IMR-90 (cell line): ENCODE measurements around the gene ZNF764. TPM values are rescaled to one million over a fixed set of nuclear protein-coding genes. Genes with fewer than 3 reads are reported as not detected.

Source experiments
- ATAC-seq: fragments of 200-7000 bp; cut with Tn5 transposase; 2 replicates; pipeline ENCODE4 v1.9.1; 2020; ENCODE audit warnings: low read depth, mild to moderate bottlenecking, moderate library complexity
- BruUV-seq: library from RNA; stranded (reverse); fragments of 400-500 nt; replicated peaks from 2 replicates; lab custom pipeline; 2021; lab: Mats Ljungman, UMichigan
- CTCF ChIA-PET: fragments of 300-600 bp; formaldehyde crosslinking; extraction: SDS; loops from one replicate; lab custom pipeline; 2021; ENCODE audit warnings: antibody characterized with exemption; lab: Yijun Ruan, JAX
- POLR2A ChIA-PET: fragments of 300-600 bp; sonication (Branson Sonifier 250); formaldehyde crosslinking; loops from one replicate; lab custom pipeline; 2022; ENCODE audit warnings: antibody characterized with exemption; ENCODE audit not compliant: unreplicated experiment; lab: Charles Lee
- DNase-seq: peaks from one replicate; pipeline ENCODE4 v3.0.0; 2013
- H2AFZ ChIP-seq: replicated peaks from 2 replicates; pipeline ENCODE3; 2013; ENCODE audit warnings: low read length, mild to moderate bottlenecking; ENCODE audit not compliant: poor library complexity
- H2AK5ac ChIP-seq: 2 replicates; pipeline ENCODE4 v1.6.1; 2013; ENCODE audit warnings: low read depth, low read length, inconsistent platforms
- H2AK9ac ChIP-seq: replicated peaks from 2 replicates; pipeline ENCODE3; 2013; ENCODE audit warnings: mild to moderate bottlenecking, low read depth, low read length, moderate library complexity; ENCODE audit not compliant: poor library complexity
- H2BK120ac ChIP-seq: 2 replicates; pipeline ENCODE4 v1.6.1; 2013; ENCODE audit warnings: low read depth, low read length, inconsistent platforms
- H2BK15ac ChIP-seq: 3 replicates; pipeline ENCODE4 v1.6.1; 2013; ENCODE audit warnings: low read depth, low read length, inconsistent platforms
- H2BK20ac ChIP-seq: 2 replicates; pipeline ENCODE4 v1.6.1; 2013; ENCODE audit warnings: low read depth, mild to moderate bottlenecking, inconsistent platforms, low read length, moderate library complexity
- H2BK5ac ChIP-seq: 2 replicates; pipeline ENCODE4 v1.6.1; 2013; ENCODE audit warnings: mild to moderate bottlenecking, low read depth, low read length, inconsistent platforms; ENCODE audit not compliant: poor library complexity, severe bottlenecking
- H3K14ac ChIP-seq: replicated peaks from 2 replicates; pipeline ENCODE4 v1.6.1; 2013; ENCODE audit warnings: low read depth, low read length, inconsistent platforms
- H3K18ac ChIP-seq: 2 replicates; pipeline ENCODE4 v1.6.1; 2013; ENCODE audit warnings: low read depth, low read length, control low read depth
- H3K23ac ChIP-seq: 2 replicates; pipeline ENCODE4 v1.6.1; 2013; ENCODE audit warnings: low read depth, low read length, inconsistent platforms
- H3K27ac ChIP-seq: 2 replicates; pipeline ENCODE4 v1.5.1; 2013; ENCODE audit warnings: mild to moderate bottlenecking, control low read depth, low read length; ENCODE audit not compliant: insufficient read depth
- H3K27me3 ChIP-seq: 2 replicates; pipeline ENCODE4 v1.6.1; 2013; ENCODE audit warnings: low read length; ENCODE audit not compliant: control insufficient read depth, insufficient read depth
- H3K36me3 ChIP-seq: 2 replicates; pipeline ENCODE4 v1.6.1; 2013; ENCODE audit warnings: low read length, mixed read lengths; ENCODE audit not compliant: control insufficient read depth, insufficient read depth
- H3K4ac ChIP-seq: 2 replicates; pipeline ENCODE4 v1.6.1; 2013; ENCODE audit warnings: low read depth, low read length, inconsistent platforms
- H3K4me1 ChIP-seq: 2 replicates; pipeline ENCODE4 v1.6.1; 2013; ENCODE audit warnings: low read length, mixed read lengths; ENCODE audit not compliant: control insufficient read depth, insufficient read depth
- H3K4me2 ChIP-seq: 2 replicates; pipeline ENCODE4 v1.6.1; 2013; ENCODE audit warnings: low read depth, mild to moderate bottlenecking, control low read depth, low read length, moderate library complexity
- H3K4me3 ChIP-seq: 2 replicates; pipeline ENCODE4 v1.5.1; 2013; ENCODE audit warnings: low read depth, mild to moderate bottlenecking, control low read depth, low read length, moderate library complexity; ENCODE audit not compliant: insufficient read depth
- H3K56ac ChIP-seq: 2 replicates; pipeline ENCODE4 v1.6.1; 2013; ENCODE audit warnings: low read length, inconsistent platforms; ENCODE audit not compliant: insufficient read depth; ENCODE audit errors: extremely low read depth
- H3K79me1 ChIP-seq, 2 experiments: 2 replicates each; pipeline ENCODE4 v1.6.1; 2013; ENCODE audit warnings: low read length in 2 of 2, inconsistent platforms in 1 of 2, low read depth in 1 of 2
- H3K9ac ChIP-seq: 2 replicates; pipeline ENCODE4 v1.6.1; 2013; ENCODE audit warnings: low read depth, low read length, control low read depth
- H3K9me1 ChIP-seq: 2 replicates; pipeline ENCODE4 v1.6.1; 2013; ENCODE audit warnings: low read length, inconsistent platforms; ENCODE audit not compliant: insufficient read depth
- H3K9me3 ChIP-seq: 2 replicates; pipeline ENCODE4 v1.6.1; 2013; ENCODE audit warnings: low read length; ENCODE audit not compliant: control insufficient read depth, insufficient read depth
- H4K20me1 ChIP-seq: 2 replicates; pipeline ENCODE4 v1.6.1; 2013; ENCODE audit warnings: low read length, inconsistent platforms; ENCODE audit not compliant: insufficient read depth
- H4K5ac ChIP-seq: 2 replicates; pipeline ENCODE4 v1.6.1; 2013; ENCODE audit warnings: mild to moderate bottlenecking, low read depth, low read length, control low read depth
- H4K8ac ChIP-seq, 2 experiments: 2 replicates each; pipeline ENCODE4 v1.6.1; 2013; ENCODE audit warnings: low read depth in 2 of 2, low read length in 2 of 2, control low read depth in 1 of 2, inconsistent platforms in 1 of 2
- H4K91ac ChIP-seq: 2 replicates; pipeline ENCODE4 v1.6.1; 2013; ENCODE audit warnings: low read depth, low read length, inconsistent platforms; ENCODE audit not compliant: insufficient read depth
- BHLHE40 ChIP-seq: fragments of 150-350 bp; IDR thresholded peaks from 2 replicates; pipeline ENCODE4 v1.6.1; 2016; ENCODE audit warnings: mild to moderate bottlenecking, low read depth, low read length
- CEBPB ChIP-seq: IDR thresholded peaks from 2 replicates; pipeline ENCODE4 v1.6.1; 2012; ENCODE audit warnings: low read depth, low read length, improper control_type of control experiment
- CHD1 ChIP-seq: IDR thresholded peaks from 2 replicates; pipeline ENCODE4 v1.6.1; 2012; ENCODE audit warnings: low read depth, low read length, improper control_type of control experiment
- CTCF ChIP-seq: conservative IDR thresholded peaks from 2 replicates; pipeline ENCODE4 v1.5.1; 2012; ENCODE audit warnings: mild to moderate bottlenecking, low read depth, low read length, improper control_type of control experiment
- FOS ChIP-seq: fragments of 150-350 bp; IDR thresholded peaks from 2 replicates; pipeline ENCODE4 v1.6.1; 2016; ENCODE audit warnings: low read depth, low read length
- MAFK ChIP-seq: IDR thresholded peaks from 2 replicates; pipeline ENCODE4 v1.6.1; 2012; ENCODE audit warnings: low read depth, low read length, improper control_type of control experiment
- MXI1 ChIP-seq: IDR thresholded peaks from 2 replicates; pipeline ENCODE4 v1.6.1; 2012; ENCODE audit warnings: low read depth, mild to moderate bottlenecking, low read length, moderate library complexity, borderline replicate concordance
- NFE2L2 ChIP-seq: fragments of 150-350 bp; IDR thresholded peaks from 2 replicates; pipeline ENCODE4 v1.6.1; 2016; ENCODE audit warnings: low read depth, mild to moderate bottlenecking, low read length
- POLR2A ChIP-seq: IDR thresholded peaks from 2 replicates; pipeline ENCODE4 v1.6.1; 2012; ENCODE audit warnings: mild to moderate bottlenecking, low read depth, low read length
- RCOR1 ChIP-seq: IDR thresholded peaks from 2 replicates; pipeline ENCODE4 v1.6.1; 2012; ENCODE audit warnings: mild to moderate bottlenecking, low read length, improper control_type of control experiment; ENCODE audit not compliant: insufficient replicate concordance
- RFX5 ChIP-seq: IDR thresholded peaks from 2 replicates; pipeline ENCODE4 v1.8.0; 2012; ENCODE audit warnings: low read depth, mild to moderate bottlenecking, low read length, moderate library complexity
- USF2 ChIP-seq: fragments of 150-350 bp; IDR thresholded peaks from 2 replicates; pipeline ENCODE4 v1.6.1; 2017; ENCODE audit warnings: mild to moderate bottlenecking, antibody characterized with exemption, low read length, low read depth
- WGBS, 2 experiments: methylation state at CpG; one replicate each; pipeline versions ENCODE4 v1.1.5 to v1.1.7; 2013; ENCODE audit warnings: missing lambda C conversion rate in 2 of 2; ENCODE audit not compliant: insufficient read length in 1 of 2; ENCODE audit errors: extremely low coverage in 2 of 2; 5-methylcytosine and 5-hydroxymethylcytosine counted together
- dilution Hi-C: fragments of 300-500 bp; cut with HindIII; formaldehyde crosslinking; loops from one replicate; pipeline ENCODE4 v1.14.3; 2018; ENCODE audit warnings: low sequenced_read_pairs; ENCODE audit not compliant: unreplicated experiment
- in situ Hi-C: fragments of 300-500 bp; cut with MboI; formaldehyde crosslinking; loops from 3 replicates; pipeline ENCODE4 v1.14.3; 2019; ENCODE audit warnings: low sequenced_read_pairs, inconsistent platforms, mixed read lengths
- intact Hi-C: fragments of 100-400 bp; cut with micrococcal nuclease; formaldehyde crosslinking; loops from 2 replicates; pipeline ENCODE4 v1.10.0; 2022
- polyA plus RNA-seq, 3 experiments: library from polyadenylated mRNA; depleted of rRNA; stranded (reverse); fragments of >200 nt; gene quantifications; 2 replicates each; pipeline ENCODE4 v1.2.3, GENCODE V29; 2012; ENCODE audit warnings: low replicate concordance in 1 of 3
- total RNA-seq: library from RNA; depleted of rRNA; stranded (reverse); fragments of >200 nt; gene quantifications from 2 replicates; pipeline ENCODE4 v1.2.3, GENCODE V29; 2012
- TF ChIP-seq, protein P1 (sequence below): fragments of 150-350 bp; IDR thresholded peaks from 2 replicates; pipeline ENCODE4 v1.6.1; 2016; ENCODE audit warnings: low read depth, mild to moderate bottlenecking, low read length, moderate library complexity, borderline replicate concordance

Gene ZNF764
- total and polyA plus RNA-seq, 2 of the 4 experiments (the other 2 are of a cell fraction) = 2.2 to 4.6 TPM

DNA sequence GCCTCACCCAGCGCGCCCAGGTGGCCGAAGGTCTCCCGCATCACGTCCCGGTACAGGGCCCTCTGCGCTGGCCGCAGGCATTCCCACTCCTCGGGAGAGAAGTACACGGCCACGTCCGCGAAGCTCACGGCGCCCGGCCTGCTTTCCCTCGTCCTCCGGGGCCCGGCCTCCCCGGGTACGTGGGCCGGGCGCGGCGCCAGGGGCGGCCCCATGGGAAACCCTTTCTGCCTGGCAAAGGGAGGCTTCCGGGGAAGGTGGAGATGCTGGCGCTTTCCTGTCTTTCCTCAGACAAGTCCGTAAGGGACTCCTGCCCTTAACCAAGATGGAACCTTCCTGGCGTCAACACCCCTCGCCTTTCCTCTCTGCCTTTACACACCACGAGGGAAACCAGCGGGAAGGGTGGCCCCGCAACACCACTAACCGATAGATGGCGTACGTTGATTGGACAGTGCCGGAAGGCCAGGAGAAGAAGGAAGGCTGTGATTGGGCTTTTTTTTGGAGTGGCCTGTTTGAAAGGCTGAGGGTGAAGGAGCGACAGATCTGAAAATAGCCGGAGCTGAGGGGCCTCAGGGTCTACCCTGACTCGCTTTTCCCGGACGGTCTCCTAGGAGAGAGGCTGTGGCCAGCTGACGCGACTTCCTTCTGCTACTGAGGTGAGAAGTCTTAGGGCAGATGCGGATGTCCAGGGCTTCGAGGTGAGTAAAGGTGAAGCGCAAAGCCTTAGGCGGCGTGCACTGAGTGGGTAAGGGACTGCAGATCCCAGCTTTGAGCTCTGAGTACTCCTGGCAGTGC is 27.4 kb upstream of the ZNF764 start, which contains the start of gene ZNF785:
ZNF785 (minus strand) TSS at position 298 of the 792 bp plus-strand sequence; CDS start at position 212, 86 bp downstream.
- peak within 1 kb of the TSS; percentile 80 for H3K9ac ChIP-seq
- peak within 1 kb of the TSS; percentile 37; the same call in 1 of the 2 replicates for H3K18ac ChIP-seq
- no peaks in the 10 kb centered on the region for H3K27me3 ChIP-seq
- dilution Hi-C loops = no loop called here
- peak within 1 kb of the TSS; percentile 85 to 100 for H4K8ac ChIP-seq
- H2AK5ac ChIP-seq = peak within 1 kb of the TSS; percentile 87
- H2BK20ac ChIP-seq = no peak within 1 kb of the TSS
- H2BK5ac ChIP-seq = peak within 1 kb of the TSS; percentile 66
- no peaks in the 10 kb centered on the region for H3K9me3 ChIP-seq
- ChIA-PET POLR2A (no interaction called here), CTCF (interaction anchor here (0.7 kb wide), 1 partner anchor 30 kb away, joined by 3 read pairs; no protein-coding TSS in a partner anchor)
- H3K4ac ChIP-seq = peak within 1 kb of the TSS; percentile 85
- H3K56ac ChIP-seq = peak within 1 kb of the TSS; percentile 72
- no peak within 1 kb of the TSS for H2BK15ac ChIP-seq
- H3K9me1 ChIP-seq = no peaks in the 10 kb centered on the region
- BruUV-seq = no TSS peak
- H2AFZ ChIP-seq = peak within 1 kb of the TSS; percentile 99
- peak within 1 kb of the TSS; percentile 90 for H3K23ac ChIP-seq
- H4K20me1 ChIP-seq = no peaks in the 10 kb centered on the region
- peaks cover 18 to 51% of the 10 kb centered on the region in 2 experiments for H3K79me1 ChIP-seq
- H3K4me1 ChIP-seq = peaks cover 3% of the 10 kb centered on the region; the same call in 1 of the 2 replicates
- H3K36me3 ChIP-seq = peaks cover 24% of the 10 kb centered on the region
- 2% methylated on average over 16 of the region's 50 CpGs; no CpG with 5 or more reads in 1 of the 2 experiments for WGBS, 2 experiments
- DNase-seq = peak; percentile 99
- peak within 1 kb of the TSS; percentile 18 for H4K5ac ChIP-seq
- peak; percentile 98 for ATAC-seq
- peak within 1 kb of the TSS; percentile 39; the same call in 1 of the 2 replicates for H2BK120ac ChIP-seq
- peak within 1 kb of the TSS; percentile 97 for H2AK9ac ChIP-seq
- peak within 1 kb of the TSS; percentile 92 for H3K14ac ChIP-seq
- peak within 1 kb of the TSS; percentile 58 for H3K4me3 ChIP-seq
- intact Hi-C loops = loop anchor here (1.0 to 2.0 kb wide), 2 partner anchors 27 to 51 kb away; partner anchors contain the start of genes ZNF747 and ZNF764
- H4K91ac ChIP-seq = peak within 1 kb of the TSS; percentile 65
- in situ Hi-C loops = no loop called here
- H3K4me2 ChIP-seq = peak within 1 kb of the TSS; percentile 96
- peak within 1 kb of the TSS; percentile 82 for H3K27ac ChIP-seq
- TF ChIP-seq RFX5 (no peak), MXI1 (peak; percentile 97), CTCF (0 out of 2 replicates have a peak, but pooled peaks have one; percentile 12), USF2 (peak; percentile 71; the same call in 1 of the 2 replicates), NFE2L2 (no peak), RCOR1 (no peak), POLR2A (no peak; the same call in 1 of the 2 replicates), CHD1 (no peak), BHLHE40 (no peak), CEBPB (no peak), MAFK (no peak), FOS (peak; percentile 23; the same call in 1 of the 2 replicates)
- TF ChIP-seq, protein P1, sequence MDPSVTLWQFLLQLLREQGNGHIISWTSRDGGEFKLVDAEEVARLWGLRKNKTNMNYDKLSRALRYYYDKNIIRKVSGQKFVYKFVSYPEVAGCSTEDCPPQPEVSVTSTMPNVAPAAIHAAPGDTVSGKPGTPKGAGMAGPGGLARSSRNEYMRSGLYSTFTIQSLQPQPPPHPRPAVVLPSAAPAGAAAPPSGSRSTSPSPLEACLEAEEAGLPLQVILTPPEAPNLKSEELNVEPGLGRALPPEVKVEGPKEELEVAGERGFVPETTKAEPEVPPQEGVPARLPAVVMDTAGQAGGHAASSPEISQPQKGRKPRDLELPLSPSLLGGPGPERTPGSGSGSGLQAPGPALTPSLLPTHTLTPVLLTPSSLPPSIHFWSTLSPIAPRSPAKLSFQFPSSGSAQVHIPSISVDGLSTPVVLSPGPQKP = no peak
